ENCODE data around the gene SLC11A2. TPM values are rescaled to one million over a fixed set of nuclear protein-coding genes. Genes with fewer than 3 reads are reported as not detected.

SLC11A2 gene
- total and polyA plus RNA-seq, 2 of the 13 experiments (the other 11 are each of a cell fraction or from before 2014, with no cell fraction given): 71.7 to 77.0 TPM

GRCh38 chr12:51025836-51026638 lies at the start of gene SLC11A2 (continued):
- peak; percentile 84 for TF ChIP-seq ARNTL (CRISPR knock-in tag; IDR thresholded peaks at IDR 0.05)
- no peak for TF ChIP-seq NFE2 (CRISPR knock-in tag; IDR thresholded peaks at IDR 0.05)
- 0 out of 2 replicates have a peak, but pooled peaks have one; percentile 62 for TF ChIP-seq ZNF816 (CRISPR knock-in tag; IDR thresholded peaks at IDR 0.05; ENCODE audit: borderline replicate concordance)
- no peak for TF ChIP-seq EZH2 (conservative IDR thresholded peaks at IDR 0.05; ENCODE audit: low read depth, low read length)
- no peak for TF ChIP-seq RCOR2 (CRISPR knock-in tag; IDR thresholded peaks at IDR 0.05)
- TF ChIP-seq SP5 (CRISPR knock-in tag; IDR thresholded peaks at IDR 0.05; ENCODE audit: borderline replicate concordance, low read depth): no peak
- TF ChIP-seq ZNF335 (CRISPR knock-in tag; IDR thresholded peaks at IDR 0.05): 0 out of 2 replicates have a peak, but pooled peaks have one; percentile 9
- 0 out of 2 replicates have a peak, but pooled peaks have one; percentile 60 for TF ChIP-seq SMAD3 (CRISPR knock-in tag; IDR thresholded peaks at IDR 0.05)
- peak; percentile 76; the same call in 1 of the 2 replicates for TF ChIP-seq ZNF768 (CRISPR knock-in tag; IDR thresholded peaks at IDR 0.05)
- no peak for TF ChIP-seq GTF2F1 (IDR thresholded peaks at IDR 0.05; ENCODE audit: low read length)
- peak; percentile 68 for TF ChIP-seq ZNF431 (CRISPR knock-in tag; IDR thresholded peaks at IDR 0.05; ENCODE audit: borderline replicate concordance, low read depth)
- TF ChIP-seq HNF4A (CRISPR knock-in tag; IDR thresholded peaks at IDR 0.05): peak; percentile 61
- TF ChIP-seq SAFB2 (CRISPR knock-in tag; IDR thresholded peaks at IDR 0.05; ENCODE audit: borderline replicate concordance, low read depth): no peak
- peak; percentile 90 for TF ChIP-seq TFE3 (CRISPR knock-in tag; IDR thresholded peaks at IDR 0.05)
- peak; percentile 52; the same call in 1 of the 2 replicates for TF ChIP-seq MIER3 (CRISPR knock-in tag; IDR thresholded peaks at IDR 0.05; ENCODE audit: borderline replicate concordance)
- peak; percentile 91 for TF ChIP-seq MXD1 (CRISPR knock-in tag; IDR thresholded peaks at IDR 0.05)
- TF ChIP-seq ZNF414 (CRISPR knock-in tag; IDR thresholded peaks at IDR 0.05): peak; percentile 72
- peak; percentile 86 to 94 for TF ChIP-seq NR2F1 (CRISPR knock-in tag; IDR thresholded peaks at IDR 0.05)
- peak; percentile 63 for TF ChIP-seq NR2F2 (IDR thresholded peaks at IDR 0.05; ENCODE audit: borderline replicate concordance, low read depth)
- TF ChIP-seq ZNF350 (CRISPR knock-in tag; IDR thresholded peaks at IDR 0.05; ENCODE audit: borderline replicate concordance, low read depth): peak; percentile 89
- no peak for TF ChIP-seq BRCA1 (CRISPR knock-in tag; IDR thresholded peaks at IDR 0.05)
- TF ChIP-seq RAD51 (IDR thresholded peaks at IDR 0.05; ENCODE audit: borderline replicate concordance): peak; percentile 19; the same call in 1 of the 2 replicates
- peak; percentile 48; the same call in 1 of the 2 replicates for TF ChIP-seq CBFB (CRISPR knock-in tag; IDR thresholded peaks at IDR 0.05)
- peak; percentile 42 for TF ChIP-seq RAD21 (CRISPR knock-in tag; IDR thresholded peaks at IDR 0.05)
- TF ChIP-seq SRF (IDR thresholded peaks at IDR 0.05; ENCODE audit: low read depth, low read length): no peak
- TF ChIP-seq HIVEP1 (CRISPR knock-in tag; IDR thresholded peaks at IDR 0.05): peak; percentile 89
- TF ChIP-seq SPEN (CRISPR knock-in tag; IDR thresholded peaks at IDR 0.05; ENCODE audit: low read depth): peak; percentile 84
- peak; percentile 84 for TF ChIP-seq BCL6 (CRISPR knock-in tag; IDR thresholded peaks at IDR 0.05)
- TF ChIP-seq RXRA (CRISPR knock-in tag; IDR thresholded peaks at IDR 0.05): peak; percentile 88
- TF ChIP-seq ZNF883 (CRISPR knock-in tag; IDR thresholded peaks at IDR 0.05; ENCODE audit: not compliant biosample characterization): peak; percentile 61

Data from HepG2 (cell line).